DMS79 treated with DMSO at 0.1 percent for 48 hours (cell line): Measurements from ENCODE around the gene SIPA1.
A peak's percentile ranks its signal among the peaks of the same experiment; 100 is the strongest.
"Not testable (repeated sequence)": the region's sequence is repeated elsewhere in the genome, so short reads cannot be mapped to it uniquely, and the experiment has no call there.

Source experiments
- DNase-seq: peaks from one replicate; lab custom pipeline; 2025; lab: John Stamatoyannopoulos, UW

The SIPA1 gene

DNA sequence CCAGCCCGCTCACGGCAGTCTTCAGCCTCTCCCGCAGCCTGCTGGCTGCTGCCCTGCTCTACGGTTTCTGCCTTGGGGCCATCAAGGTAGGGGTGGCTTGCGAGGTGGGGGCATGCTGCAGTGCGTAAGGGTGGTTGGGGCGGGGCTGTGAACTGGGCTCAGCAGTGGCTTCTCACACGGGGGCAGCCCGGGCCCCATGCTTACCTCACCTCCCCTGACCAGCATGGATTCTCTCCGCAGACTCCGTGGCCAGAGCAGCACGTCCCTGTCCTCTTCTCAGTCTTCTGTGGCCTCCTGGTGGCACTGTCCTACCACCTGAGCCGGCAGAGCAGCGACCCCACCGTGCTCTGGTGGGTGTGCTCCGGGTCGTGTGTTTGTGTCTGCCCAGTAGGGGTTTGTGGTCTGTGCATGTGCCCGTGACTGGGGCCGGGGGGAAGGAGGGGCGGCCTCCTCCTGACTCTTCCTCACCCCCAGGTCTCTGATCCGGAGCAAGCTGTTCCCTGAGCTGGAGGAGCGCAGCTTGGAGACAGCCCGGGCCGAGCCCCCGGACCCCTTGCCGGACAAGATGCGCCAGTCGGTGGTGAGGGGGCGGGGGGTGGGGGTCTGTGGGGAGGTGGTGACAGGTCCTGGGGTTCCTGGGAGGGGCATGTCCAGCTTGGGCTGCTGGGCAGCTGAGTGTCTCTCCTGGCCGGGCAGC is 12.8 kb upstream of the SIPA1 start:
- DNase-seq = no peak

DNA sequence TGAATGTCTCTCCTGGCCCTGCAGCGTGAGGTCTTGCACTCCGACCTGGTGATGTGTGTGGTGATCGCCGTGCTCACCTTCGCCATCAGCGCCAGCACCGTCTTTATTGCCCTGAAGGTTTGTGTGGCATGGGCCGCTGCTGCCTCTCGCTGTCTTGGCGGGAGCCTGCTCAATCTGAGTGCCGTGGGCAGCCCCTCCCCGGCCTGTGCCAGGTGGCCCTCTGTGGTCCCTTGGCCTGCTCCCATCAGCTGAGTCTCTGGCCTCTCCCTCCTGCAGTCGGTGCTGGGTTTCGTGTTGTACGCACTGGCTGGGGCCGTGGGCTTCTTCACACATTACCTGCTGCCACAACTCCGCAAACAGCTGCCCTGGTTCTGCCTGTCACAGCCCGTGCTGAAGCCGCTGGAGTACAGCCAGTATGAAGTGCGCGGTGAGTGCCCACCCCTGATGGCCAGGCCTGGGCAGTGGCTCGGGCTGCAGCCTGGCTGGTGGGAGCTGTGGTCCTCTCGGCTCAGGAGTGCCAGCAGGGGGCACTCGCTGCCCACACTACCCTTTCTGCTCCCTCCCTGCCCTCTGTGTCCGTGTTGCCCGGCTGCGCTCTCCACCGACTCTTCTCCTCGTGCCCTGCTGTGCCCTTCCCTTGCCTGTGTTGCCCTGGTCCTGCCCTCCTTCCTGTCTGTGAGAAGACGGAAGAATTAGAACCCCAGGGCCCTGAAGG is 12.1 kb upstream of the SIPA1 start:
- DNase-seq = peak; percentile 33

DNA sequence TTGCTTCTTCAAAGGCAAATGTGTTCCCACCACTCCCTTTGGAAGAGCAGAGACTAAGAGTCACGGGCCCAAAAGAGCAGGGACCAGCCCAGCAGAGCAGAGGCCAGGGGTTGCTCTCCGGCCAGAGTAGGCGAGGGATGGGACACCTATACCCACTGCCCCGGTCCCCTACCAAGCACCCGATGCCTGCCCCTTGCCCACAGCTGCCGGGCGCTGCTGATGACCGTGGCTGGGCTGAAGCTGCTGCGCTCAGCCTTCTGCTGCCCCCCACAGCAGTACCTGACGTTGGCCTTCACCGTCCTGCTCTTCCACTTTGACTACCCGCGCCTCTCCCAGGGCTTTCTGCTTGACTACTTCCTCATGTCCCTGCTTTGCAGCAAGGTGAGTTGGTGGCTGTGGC is 10.7 kb upstream of the SIPA1 start:
- DNase-seq = no peak

DNA sequence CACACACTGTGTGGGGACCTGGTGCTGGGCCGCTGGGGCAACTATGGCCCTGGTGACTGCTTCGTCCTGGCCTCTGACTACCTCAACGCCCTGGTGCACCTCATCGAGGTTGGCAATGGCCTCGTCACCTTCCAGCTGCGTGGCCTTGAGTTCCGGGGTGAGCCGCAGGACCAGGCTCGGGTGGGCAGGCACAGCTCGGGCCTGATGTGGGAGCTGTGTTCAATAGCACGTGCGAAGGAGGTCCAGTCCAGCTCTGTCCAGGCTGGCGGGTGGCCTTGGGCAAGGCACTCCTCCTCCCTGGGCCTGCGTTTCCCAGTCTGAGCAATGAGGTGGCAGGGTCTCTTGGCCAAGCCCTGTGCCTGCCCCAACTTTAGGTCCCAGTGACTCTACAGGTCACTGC is 8.3 kb upstream of the SIPA1 start:
- no peak for DNase-seq

DNA sequence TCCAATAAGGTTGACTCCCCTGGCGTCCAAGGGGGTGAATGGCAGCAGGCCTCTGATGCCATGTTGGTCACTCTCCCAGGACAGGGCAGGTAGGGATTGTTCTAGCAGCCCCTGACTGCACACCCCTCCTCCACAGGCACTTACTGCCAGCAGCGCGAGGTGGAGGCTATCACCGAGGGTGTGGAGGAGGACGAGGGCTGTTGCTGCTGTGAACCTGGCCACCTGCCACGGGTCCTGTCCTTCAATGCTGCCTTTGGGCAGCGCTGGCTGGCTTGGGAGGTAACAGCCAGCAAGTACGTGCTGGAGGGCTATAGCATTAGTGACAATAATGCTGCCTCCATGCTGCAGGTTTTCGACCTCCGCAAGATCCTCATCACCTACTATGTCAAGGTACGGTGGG is 7.7 kb upstream of the SIPA1 start:
- DNase-seq = no peak

DNA sequence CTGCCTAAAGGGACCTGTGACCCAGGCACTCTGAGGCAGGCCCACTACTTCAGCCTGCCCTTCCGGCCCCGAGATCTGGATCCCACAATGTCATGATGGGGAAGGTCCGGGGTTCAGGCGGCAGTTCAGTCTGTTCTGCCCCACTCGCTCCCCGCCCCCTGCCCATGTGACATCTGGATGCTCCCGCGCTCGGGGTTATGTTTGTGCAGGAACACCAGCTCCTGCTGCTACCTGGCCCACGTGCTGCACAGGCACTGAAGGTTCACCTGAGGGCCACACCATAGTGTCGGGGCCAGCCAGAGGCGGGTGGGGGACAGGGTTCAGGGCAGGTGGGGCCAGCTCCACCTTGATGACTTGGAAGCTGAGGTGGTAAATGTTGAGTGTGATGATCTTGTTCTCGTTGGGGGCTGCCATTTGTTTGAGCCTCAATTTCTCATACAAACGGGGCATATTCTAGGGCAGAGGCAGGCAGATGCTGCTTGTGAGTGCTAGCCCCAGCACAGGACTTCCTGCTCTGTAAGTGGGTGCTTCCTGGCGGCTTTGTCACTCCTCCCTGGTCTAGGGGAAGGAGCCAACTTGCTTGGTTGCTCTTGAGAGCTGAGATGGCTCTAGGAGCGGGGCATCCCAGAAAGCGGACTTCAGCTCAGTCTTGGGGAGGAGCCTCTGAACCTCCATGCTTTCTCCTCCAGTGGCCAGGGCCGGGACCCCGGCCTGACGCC is 4.4 kb upstream of the SIPA1 start:
- DNase-seq = no peak

DNA sequence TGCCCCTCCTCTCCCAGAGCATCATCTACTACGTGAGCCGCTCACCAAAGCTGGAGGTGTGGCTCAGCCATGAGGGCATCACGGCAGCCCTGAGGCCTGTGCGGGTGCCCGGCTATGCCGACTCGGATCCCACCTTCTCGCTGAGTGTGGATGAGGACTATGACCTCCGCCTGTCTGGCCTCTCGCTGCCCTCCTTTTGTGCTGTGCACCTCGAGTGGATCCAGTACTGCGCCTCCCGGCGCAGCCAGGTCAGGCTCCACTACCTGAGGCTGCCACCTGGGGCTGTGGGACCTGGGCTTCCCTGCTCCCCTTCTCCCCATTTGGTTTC is 3.8 kb upstream of the SIPA1 start:
- no peak for DNase-seq

DNA sequence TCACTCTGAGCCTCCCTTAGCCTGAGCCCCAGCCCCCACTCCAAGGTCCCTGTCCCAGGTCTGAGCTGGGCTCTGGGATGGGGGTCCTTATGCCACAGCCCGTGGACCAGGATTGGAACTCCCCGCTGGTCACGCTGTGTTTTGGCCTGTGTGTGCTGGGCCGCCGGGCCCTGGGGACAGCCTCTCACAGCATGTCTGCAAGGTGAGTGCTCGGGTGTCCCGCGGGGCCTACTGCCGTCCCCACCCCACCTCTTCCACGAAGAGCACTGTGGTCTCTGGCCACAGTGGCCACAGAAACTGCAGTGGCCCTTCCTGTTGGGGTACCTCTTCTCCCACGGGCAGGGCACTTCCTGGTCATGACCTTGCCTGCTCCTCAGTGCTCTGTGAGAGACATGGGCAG is 3.5 kb upstream of the SIPA1 start:
- DNase-seq = no peak

DNA sequence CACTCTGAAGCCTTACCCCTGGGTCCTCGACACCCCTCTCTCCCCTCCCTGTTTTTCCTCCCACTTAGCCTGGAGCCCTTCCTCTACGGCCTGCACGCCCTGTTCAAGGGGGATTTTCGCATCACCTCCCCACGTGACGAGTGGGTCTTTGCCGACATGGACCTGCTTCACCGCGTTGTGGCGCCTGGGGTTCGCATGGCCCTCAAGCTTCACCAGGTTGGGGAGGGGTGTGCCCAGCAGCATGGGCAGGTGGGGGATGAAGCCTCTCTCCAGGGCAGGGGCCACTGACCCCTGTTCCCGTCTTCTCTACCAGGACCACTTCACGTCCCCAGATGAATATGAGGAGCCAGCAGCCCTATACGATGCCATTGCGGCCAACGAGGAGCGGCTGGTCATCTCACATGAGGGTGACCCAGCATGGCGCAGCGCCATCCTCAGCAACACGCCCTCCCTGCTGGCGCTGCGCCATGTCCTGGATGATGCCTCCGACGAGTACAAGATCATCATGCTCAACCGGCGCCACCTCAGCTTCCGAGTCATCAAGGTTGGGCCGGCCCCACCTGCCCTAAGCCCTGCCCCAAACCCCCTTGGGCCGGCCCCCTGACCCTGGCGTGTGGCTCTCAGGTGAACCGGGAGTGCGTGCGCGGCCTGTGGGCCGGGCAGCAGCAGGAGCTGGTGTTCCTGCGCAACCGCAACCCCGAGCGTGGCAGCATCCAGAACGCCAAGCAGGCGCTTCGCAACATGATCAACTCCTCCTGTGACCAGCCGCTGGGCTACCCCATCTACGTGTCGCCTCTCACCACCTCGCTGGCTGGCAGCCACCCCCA is 2.8 kb upstream of the SIPA1 start:
- no peak for DNase-seq

DNA sequence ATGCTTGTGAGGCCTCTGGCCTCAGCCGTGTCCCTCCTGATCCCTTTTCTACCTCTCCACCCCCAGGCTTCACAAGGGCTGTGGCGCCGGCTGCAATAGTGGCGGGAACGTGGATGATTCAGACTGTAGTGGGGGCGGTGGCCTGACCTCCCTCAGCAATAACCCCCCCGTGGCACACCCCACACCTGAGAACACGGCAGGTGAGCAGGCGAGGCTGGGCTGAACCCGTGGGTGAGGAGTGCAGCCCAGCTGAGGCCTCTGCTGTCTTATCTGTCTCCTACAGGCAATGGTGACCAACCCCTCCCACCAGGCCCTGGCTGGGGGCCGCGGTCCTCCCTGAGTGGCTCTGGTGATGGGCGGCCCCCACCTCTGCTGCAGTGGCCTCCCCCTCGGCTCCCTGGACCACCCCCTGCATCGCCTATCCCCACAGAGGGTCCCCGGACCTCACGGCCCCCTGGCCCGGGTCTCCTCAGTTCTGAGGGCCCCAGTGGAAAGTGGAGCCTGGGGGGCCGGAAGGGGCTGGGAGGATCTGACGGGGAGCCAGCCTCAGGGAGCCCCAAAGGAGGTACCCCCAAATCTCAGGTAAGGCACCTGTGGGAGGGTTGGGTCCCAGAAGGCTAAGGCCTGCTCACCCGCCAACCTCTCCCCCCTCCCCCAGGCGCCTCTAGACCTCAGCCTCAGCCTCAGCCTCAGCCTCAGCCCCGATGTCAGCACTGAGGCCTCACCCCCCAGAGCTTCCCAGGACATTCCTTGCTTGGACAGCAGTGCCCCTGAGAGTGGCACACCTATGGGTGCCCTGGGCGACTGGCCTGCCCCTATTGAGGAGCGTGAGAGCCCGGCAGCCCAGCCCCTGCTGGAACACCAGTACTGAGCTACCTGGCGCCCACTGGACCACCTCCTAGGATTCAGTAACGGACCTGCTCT is 1.5 kb upstream of the SIPA1 start:
- no peak for DNase-seq

DNA sequence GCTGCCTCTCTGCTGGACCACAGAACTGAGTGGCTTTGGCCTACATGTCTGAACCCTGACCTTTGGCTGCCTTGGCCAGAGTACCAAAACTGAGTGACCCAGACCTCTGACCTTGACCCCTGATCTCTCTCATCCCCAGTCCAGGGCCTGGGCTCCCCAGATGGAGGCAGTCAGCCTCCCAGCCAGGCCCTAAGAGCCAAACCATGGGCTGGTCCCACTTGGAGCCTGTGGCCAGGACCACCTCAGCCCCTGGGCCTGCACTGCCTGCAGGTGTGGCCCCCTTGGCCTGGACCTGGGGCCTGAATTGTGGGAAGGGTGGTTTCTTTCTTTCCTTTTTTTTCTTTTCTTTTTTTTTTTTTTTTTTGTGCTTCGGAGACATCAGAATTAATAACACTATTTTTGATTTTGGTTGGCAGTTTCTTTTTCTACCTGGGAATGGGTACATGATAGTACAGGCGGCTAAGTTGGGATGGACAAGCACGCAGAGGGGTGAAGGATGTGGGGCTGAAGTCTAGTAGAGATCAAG is 806 bp upstream of the SIPA1 start:
- no peak for DNase-seq

DNA sequence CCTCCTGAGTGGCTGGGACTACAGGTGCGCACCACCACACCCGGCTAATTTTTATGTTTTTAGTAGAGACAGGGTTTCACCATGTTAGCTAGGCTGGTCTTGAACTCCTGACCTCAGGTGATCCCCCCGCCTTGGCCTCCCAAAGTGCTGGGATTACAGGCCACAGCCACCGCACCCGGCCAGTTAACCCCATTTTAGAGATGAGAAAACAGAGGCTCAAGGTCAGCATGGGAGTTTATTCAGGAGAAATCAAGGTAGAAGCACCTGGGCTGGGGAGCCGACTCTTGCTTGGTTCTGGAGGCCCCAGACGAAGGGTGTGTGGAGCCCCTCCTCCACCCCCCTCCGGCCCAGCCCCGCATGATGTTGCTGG is 1.3 kb downstream of the SIPA1 start:
- not testable (repeated sequence) for DNase-seq

DNA sequence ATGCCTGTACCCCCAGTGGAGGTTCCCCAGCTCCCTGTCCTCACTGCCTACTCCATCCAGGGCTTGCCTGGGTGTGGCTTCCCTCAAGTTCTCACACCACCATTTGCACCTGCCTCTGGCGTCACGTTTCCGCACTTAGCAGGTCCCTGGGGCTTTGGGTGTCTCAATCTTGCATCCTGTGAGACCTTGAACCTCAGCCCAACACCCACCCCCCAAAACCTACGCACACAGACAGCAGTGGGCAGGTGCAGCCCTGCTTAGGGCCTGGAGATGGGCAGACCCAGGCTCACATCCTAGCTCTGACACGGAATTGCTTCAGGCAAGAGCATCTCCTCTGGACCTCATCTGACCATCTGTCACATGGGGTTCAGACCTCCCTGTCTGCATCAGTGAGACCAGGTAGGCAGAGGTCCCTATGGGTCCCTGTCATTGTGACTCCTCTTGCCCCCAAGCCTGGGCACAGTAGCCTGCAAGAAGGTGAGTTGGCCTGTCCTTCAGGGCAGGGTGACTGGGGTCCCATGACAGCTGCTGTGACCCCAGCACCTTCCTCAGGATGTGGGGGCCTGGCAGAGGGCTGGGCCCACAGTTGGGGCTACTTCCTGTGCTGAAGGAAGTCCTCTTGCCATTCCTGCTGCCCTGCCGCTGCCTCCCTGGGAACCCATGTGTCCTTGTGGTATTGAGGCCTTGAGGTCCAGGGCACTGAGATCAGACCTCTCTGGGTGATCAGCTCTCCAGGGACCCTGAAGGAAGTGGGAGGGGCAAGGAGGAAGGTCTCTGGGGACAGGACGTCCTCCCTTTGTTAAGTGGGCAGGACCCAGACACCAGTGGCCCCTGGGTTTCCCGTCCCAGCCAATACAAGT is 2.0 kb downstream of the SIPA1 start:
- DNase-seq = no peak

DNA sequence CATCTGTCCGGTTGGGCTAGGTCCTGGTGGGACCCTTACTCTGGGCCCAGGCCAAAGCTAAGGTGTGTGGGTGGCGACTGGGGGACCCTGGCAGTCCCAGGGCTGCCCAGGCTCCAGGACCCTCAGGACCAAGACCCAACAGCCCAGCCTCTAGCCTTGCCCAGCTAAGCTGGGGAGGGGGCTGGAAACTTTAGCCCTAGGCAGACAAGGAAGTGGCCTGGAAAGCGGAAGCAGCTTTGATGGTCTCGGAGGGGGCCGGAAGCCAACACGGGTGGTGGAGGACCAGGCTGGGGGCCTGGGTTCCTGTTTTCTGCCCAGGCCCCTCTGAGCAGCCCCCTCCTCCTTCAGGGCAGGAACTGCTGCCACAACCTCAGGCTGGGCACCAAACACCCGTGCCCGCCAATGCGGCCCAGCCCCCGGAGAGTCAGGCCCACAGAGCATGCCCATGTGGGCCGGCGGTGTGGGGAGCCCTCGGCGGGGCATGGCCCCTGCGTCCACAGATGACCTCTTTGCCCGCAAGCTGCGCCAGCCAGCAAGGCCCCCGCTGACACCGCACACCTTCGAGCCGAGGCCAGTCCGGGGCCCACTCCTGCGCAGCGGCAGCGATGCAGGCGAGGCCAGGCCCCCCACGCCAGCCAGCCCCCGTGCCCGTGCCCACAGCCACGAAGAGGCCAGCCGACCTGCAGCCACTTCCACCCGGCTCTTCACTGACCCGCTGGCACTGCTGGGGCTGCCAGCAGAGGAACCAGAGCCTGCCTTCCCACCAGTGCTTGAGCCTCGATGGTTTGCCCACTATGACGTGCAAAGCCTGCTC is 2.8 kb downstream of the SIPA1 start:
- DNase-seq = no peak

DNA sequence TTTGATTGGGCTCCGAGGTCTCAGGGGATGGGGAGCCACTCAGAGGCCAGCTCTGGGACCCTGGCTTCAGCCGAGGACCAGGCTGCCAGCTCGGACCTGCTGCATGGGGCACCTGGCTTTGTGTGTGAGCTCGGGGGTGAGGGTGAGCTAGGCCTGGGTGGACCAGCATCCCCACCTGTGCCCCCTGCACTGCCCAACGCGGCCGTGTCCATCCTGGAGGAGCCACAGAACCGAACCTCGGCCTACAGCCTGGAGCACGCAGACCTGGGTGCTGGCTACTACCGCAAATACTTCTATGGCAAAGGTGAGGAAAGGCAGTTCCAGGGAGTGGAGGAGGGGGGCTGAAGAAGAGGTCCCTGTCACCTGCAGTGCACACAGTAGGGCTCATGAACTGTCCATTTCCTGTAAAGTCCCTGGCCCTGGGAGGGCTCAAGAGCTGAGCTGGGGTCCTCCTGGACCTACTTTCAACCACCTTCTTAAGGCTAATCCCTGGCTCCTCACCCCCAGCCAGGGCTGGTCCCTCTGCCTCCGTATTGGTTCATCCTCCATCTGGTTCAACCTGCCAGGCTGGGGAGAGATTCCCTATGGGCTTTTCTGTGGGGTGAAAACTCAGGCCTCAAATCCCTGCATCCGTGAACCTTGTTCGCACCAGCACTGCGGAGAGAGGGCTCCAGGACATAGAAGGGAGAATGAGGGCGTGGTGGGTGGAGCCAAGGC is 3.6 kb downstream of the SIPA1 start:
- no peak for DNase-seq

DNA sequence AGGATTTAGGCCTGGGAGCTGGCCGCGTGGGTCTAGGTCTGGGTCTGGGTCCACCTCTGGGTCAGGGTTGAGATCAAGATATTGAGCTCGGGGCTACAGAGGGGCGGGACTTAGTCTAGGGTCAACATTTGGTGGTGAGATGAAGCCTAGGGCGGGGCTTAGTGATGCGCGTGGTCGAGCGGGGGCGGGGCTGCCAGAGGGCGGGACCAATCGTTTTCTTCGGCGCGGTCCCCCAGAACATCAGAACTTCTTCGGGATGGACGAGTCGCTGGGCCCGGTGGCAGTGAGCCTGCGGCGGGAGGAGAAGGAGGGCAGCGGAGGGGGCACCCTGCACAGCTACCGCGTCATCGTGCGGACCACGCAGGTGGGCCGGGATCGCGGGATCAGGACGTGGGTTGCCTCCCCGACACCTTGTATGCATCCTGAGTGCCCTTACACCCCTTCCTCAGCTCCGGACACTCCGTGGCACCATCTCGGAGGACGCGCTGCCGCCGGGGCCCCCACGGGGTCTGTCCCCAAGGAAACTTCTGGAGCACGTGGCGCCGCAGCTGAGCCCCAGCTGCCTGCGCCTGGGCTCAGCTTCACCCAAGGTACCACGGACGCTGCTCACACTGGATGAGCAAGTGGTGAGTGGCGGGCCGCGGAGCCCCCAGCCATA is 4.2 kb downstream of the SIPA1 start:
- no peak for DNase-seq

DNA sequence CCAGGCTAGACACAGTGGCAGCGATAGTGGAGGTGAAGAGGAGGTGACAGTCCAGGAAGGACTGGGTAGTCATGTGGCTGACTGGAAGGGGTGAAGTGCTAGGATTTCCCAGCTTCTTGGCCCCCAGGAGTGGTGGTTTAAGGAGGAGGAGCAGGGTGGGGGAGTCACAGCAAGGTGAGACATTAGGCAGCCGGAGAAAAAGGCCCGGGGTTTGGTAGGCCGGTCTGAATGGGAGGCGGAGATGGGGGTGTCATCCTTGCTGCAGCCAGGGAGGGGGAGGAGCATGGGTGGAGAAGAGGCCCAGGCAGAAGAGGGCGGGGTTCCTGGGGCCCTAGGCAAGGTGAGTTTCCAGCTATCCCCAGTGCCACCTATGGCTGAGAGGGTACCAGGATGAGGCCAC is 6.1 kb downstream of the SIPA1 start:
- DNase-seq = no peak

DNA sequence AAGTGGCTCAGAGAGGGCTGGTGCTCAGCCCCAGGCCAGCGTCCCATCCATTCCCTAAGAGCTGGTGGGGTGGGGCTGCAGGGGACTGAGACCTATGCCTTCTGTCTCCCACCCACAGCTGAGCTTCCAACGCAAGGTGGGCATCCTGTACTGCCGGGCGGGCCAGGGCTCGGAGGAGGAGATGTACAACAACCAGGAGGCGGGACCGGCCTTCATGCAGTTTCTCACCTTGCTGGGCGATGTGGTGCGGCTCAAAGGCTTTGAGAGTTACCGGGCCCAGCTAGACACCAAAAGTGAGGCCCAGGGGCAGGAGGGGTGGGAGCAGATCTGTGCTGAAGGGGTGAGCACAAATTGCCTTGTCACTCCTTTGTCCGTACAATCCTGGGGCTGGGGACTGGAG is 6.9 kb downstream of the SIPA1 start:
- no peak for DNase-seq
